ENCODE results near the gene TMEM190. TPM values are rescaled to one million over a fixed set of nuclear protein-coding genes. Genes with fewer than 3 reads are reported as not detected.
"Not testable (repeated sequence)": the region's sequence is repeated elsewhere in the genome, so short reads cannot be mapped to it uniquely, and the experiment has no call there.

The TMEM190 gene
- total and polyA plus RNA-seq, 2 donors (not counting 3 experiments of a cell fraction or from before 2014, with no cell fraction given) = not detected

DNA sequence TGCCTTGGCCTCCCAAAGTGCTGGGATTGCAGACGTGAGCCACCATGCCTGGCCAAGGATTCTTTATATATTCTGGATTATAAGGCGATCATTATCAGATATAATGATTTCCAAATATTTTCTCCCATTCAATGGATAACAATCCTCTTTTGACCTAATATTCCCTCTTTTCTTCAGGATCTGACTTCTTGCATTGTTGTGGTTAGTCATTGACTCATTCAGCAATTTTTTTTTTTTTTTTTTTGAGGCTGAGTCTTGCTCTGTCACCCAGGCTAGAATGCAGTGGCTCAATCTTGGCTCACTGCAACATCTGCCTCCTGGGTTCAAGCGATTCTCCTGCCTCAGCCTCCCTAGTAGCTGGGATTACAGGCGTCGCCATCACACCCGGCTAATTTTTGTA, 46.8 kb upstream of the TMEM190 start:
- H3K4me3 ChIP-seq (replicated peaks in 1 of 3; ENCODE audit: insufficient read depth in 1 of 3, low read depth in 1 of 3, low read length in 3 of 3); dilution Hi-C loops (cut with MboI; ENCODE audit: extremely low pct_ligation_motif_present, low sequenced_read_pairs); H3K9ac ChIP-seq (replicated peaks; ENCODE audit: extremely low read depth, insufficient read depth, low read length); H3K79me2 ChIP-seq (ENCODE audit: control insufficient read depth, insufficient read depth, low read length); H3K9me1 ChIP-seq (replicated peaks; ENCODE audit: control insufficient read depth, extremely low read depth, insufficient read depth, low read length); H2AFZ ChIP-seq (ENCODE audit: low read depth, low read length); FAIRE-seq; H3K36me3 ChIP-seq (ENCODE audit: control insufficient read depth in 2 of 2, extremely low read depth in 1 of 2, insufficient read depth in 2 of 2, low read length in 2 of 2); H4K20me1 ChIP-seq (replicated peaks; ENCODE audit: control insufficient read depth, extremely low read depth, insufficient read depth, low read length); H3K9me3 ChIP-seq (replicated peaks; ENCODE audit: control insufficient read depth, insufficient read depth, low read length); H3K4me1 ChIP-seq (ENCODE audit: control insufficient read depth, extremely low read depth, insufficient read depth, low read length); POLR2A ChIA-PET; CTCF ChIA-PET; H3K27ac ChIP-seq (ENCODE audit: insufficient read depth, low read depth, low read length); BruUV-seq (replicated peaks); H3K4me2 ChIP-seq (ENCODE audit: insufficient read depth, low read length); H3K27me3 ChIP-seq (ENCODE audit: control insufficient read depth in 2 of 2, insufficient read depth in 2 of 2, low read length in 2 of 2); DNase-seq (ENCODE audit: low read depth, low spot score): not testable (repeated sequence)
- intact Hi-C loops (cut with micrococcal nuclease) = loop anchor here (10.0 kb wide), 1 partner anchor 325 kb away; the partner anchor contains the start of gene U2AF2

- H3K9me3 ChIP-seq (replicated peaks; ENCODE audit: control insufficient read depth, insufficient read depth, low read length) = no peaks in the 10 kb centered on the region
- H4K20me1 ChIP-seq (replicated peaks; ENCODE audit: control insufficient read depth, extremely low read depth, insufficient read depth, low read length) = no peaks in the 10 kb centered on the region
- no peak overlapping the region for H3K4me2 ChIP-seq (ENCODE audit: insufficient read depth, low read length)
- dilution Hi-C loops (cut with MboI; ENCODE audit: extremely low pct_ligation_motif_present, low sequenced_read_pairs) = no loop called here
- intact Hi-C loops (cut with micrococcal nuclease) = loop anchor here (10.0 kb wide), 1 partner anchor 321 kb away; the partner anchor contains the start of gene U2AF2
- no peak for DNase-seq (ENCODE audit: low read depth, low spot score)
- H3K4me3 ChIP-seq (replicated peaks in 1 of 3; ENCODE audit: insufficient read depth in 1 of 3, low read depth in 1 of 3, low read length in 3 of 3) = no peak overlapping the region
- CTCF ChIA-PET = no interaction called here
- H3K79me2 ChIP-seq (ENCODE audit: control insufficient read depth, insufficient read depth, low read length) = no peaks in the 10 kb centered on the region
- H3K27me3 ChIP-seq (ENCODE audit: control insufficient read depth in 2 of 2, insufficient read depth in 2 of 2, low read length in 2 of 2) = peaks cover 0 to 5% of the 10 kb centered on the region in 2 experiments
- POLR2A ChIA-PET = no interaction called here
- TF ChIP-seq POLR2AphosphoS5 (IDR thresholded peaks at IDR 0.05; ENCODE audit: insufficient read depth, low read depth, low read length) (no peak), CTCF (IDR thresholded peaks at IDR 0.05; ENCODE audit: extremely low read depth in 1 of 2, insufficient read depth in 1 of 2, low read depth in 1 of 2, low read length in 2 of 2) (no peak), GATA2 (IDR thresholded peaks at IDR 0.05; ENCODE audit: insufficient read depth, insufficient read length, low read depth, low read length) (no peak), POLR2A (IDR thresholded peaks at IDR 0.05; ENCODE audit: low read depth, low read length) (no peak), FOS (IDR thresholded peaks at IDR 0.05; ENCODE audit: borderline replicate concordance, insufficient read depth, low read length) (no peak), EZH2 (IDR thresholded peaks at IDR 0.05; ENCODE audit: borderline replicate concordance, low read depth, low read length, severe bottlenecking) (no peak), JUN (IDR thresholded peaks at IDR 0.05; ENCODE audit: borderline replicate concordance, insufficient read depth, insufficient read length, low read depth) (no peak), MYC (IDR thresholded peaks at IDR 0.05; ENCODE audit: low read depth, low read length) (no peak)
- TF ChIP-seq, protein P1, sequence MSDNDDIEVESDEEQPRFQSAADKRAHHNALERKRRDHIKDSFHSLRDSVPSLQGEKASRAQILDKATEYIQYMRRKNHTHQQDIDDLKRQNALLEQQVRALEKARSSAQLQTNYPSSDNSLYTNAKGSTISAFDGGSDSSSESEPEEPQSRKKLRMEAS (IDR thresholded peaks at IDR 0.05; ENCODE audit: insufficient read depth, insufficient read length) = no peak
- BruUV-seq (replicated peaks) = no TSS peak
- H3K36me3 ChIP-seq (ENCODE audit: control insufficient read depth in 2 of 2, extremely low read depth in 1 of 2, insufficient read depth in 2 of 2, low read length in 2 of 2) = no peaks in the 10 kb centered on the region
- no peak overlapping the region for H3K9ac ChIP-seq (replicated peaks; ENCODE audit: extremely low read depth, insufficient read depth, low read length)
- no peaks in the 10 kb centered on the region for H3K4me1 ChIP-seq (ENCODE audit: control insufficient read depth, extremely low read depth, insufficient read depth, low read length)
- no peaks in the 10 kb centered on the region for H3K9me1 ChIP-seq (replicated peaks; ENCODE audit: control insufficient read depth, extremely low read depth, insufficient read depth, low read length)
- no peak overlapping the region for H2AFZ ChIP-seq (ENCODE audit: low read depth, low read length)
- FAIRE-seq = no peak
- no peak overlapping the region for H3K27ac ChIP-seq (ENCODE audit: insufficient read depth, low read depth, low read length)
Measured at GRCh38 chr19:55333870-55334269, 42.8 kb upstream of the TMEM190 start.

All from endothelial cell of umbilical vein (primary cell).